SJSA1 (cell line): Measurements from ENCODE around the gene GADL1. TPM values are rescaled to one million over a fixed set of nuclear protein-coding genes. Genes with fewer than 3 reads are reported as not detected.

Experiments
- DNase-seq, 2 experiments: peaks; one replicate each; pipeline ENCODE4 v3.0.0-alpha.2; 2015 to 2020; ENCODE audit warnings: low spot score in 2 of 2, low read depth in 1 of 2
- H3K27ac ChIP-seq: fragments of 250-450 bp; sonication (Bioruptor Pico); 2 replicates; pipeline ENCODE4 v1.5.1; 2020; ENCODE audit warnings: mild to moderate bottlenecking, moderate library complexity
- H3K27me3 ChIP-seq: fragments of 250-450 bp; sonication (Bioruptor Pico); replicated peaks from 2 replicates; pipeline ENCODE4 v1.5.1; 2020; ENCODE audit warnings: mild to moderate bottlenecking, moderate library complexity
- H3K36me3 ChIP-seq: fragments of 250-450 bp; sonication (Bioruptor Pico); 2 replicates; pipeline ENCODE4 v1.5.1; 2020; ENCODE audit warnings: mild to moderate bottlenecking
- H3K4me1 ChIP-seq: fragments of 250-450 bp; sonication (Bioruptor Pico); replicated peaks from 2 replicates; pipeline ENCODE4 v1.6.1; 2021; ENCODE audit warnings: mild to moderate bottlenecking
- H3K4me3 ChIP-seq: fragments of 250-450 bp; sonication (Bioruptor Pico); 2 replicates; pipeline ENCODE4 v1.5.1; 2020; ENCODE audit warnings: mild to moderate bottlenecking
- H3K9me3 ChIP-seq: fragments of 250-450 bp; sonication (Bioruptor Pico); replicated peaks from 2 replicates; pipeline ENCODE4 v1.5.1; 2020; ENCODE audit warnings: mild to moderate bottlenecking
- total RNA-seq: library from RNA; depleted of rRNA; stranded (reverse); fragments of >200 nt; shearing (Covaris generic); gene quantifications from 2 replicates; pipeline ENCODE4 v1.2.3, GENCODE V29; 2014; rRNA removed

The GADL1 gene
- total RNA-seq: 0.13 TPM in 1 of 2 replicates, not detected in the other

GRCh38 chr3:30894521-30895251 lies at the start of gene GADL1:
Gene GADL1, minus strand, starts transcription at chr3:30894661. Its CDS starts 47 bp downstream, at chr3:30894614.
- Histone ChIP-seq H3K27ac (no peak within 1 kb of the TSS), H3K4me1 (peaks cover 5% of the 10 kb centered on the region; the same call in 1 of the 2 replicates), H3K27me3 (peaks cover 23% of the 10 kb centered on the region), H3K4me3 (peak within 1 kb of the TSS; percentile 39), H3K9me3 (no peaks in the 10 kb centered on the region), H3K36me3 (no peaks in the 10 kb centered on the region)
- peak; percentile 11 to 36 for DNase-seq

GRCh38 chr3:30944124-30944523 lies 49.7 kb upstream of the GADL1 start:
- no peak for DNase-seq
- Histone ChIP-seq H3K9me3 (no peaks in the 10 kb centered on the region), H3K4me1 (no peaks in the 10 kb centered on the region), H3K36me3 (no peaks in the 10 kb centered on the region), H3K4me3 (no peak overlapping the region), H3K27me3 (no peaks in the 10 kb centered on the region), H3K27ac (no peak overlapping the region)

GRCh38 chr3:30943206-30943605 lies 48.7 kb upstream of the GADL1 start:
- DNase-seq: no peak
- H3K4me1 ChIP-seq: no peaks in the 10 kb centered on the region
- H3K27ac ChIP-seq: no peak overlapping the region
- H3K9me3 ChIP-seq: no peaks in the 10 kb centered on the region
- H3K36me3 ChIP-seq: no peaks in the 10 kb centered on the region
- H3K27me3 ChIP-seq: no peaks in the 10 kb centered on the region
- no peak overlapping the region for H3K4me3 ChIP-seq

- no peak overlapping the region for H3K27ac ChIP-seq
- H3K9me3 ChIP-seq: no peaks in the 10 kb centered on the region
Measured at GRCh38 chr3:30941342-30941741, 46.9 kb upstream of the GADL1 start.

GRCh38 chr3:30940740-30941139 lies 46.3 kb upstream of the GADL1 start:
- DNase-seq: no peak
- Histone ChIP-seq H3K4me3 (no peak overlapping the region), H3K36me3 (no peaks in the 10 kb centered on the region), H3K9me3 (no peaks in the 10 kb centered on the region), H3K27ac (no peak overlapping the region), H3K27me3 (no peaks in the 10 kb centered on the region), H3K4me1 (no peaks in the 10 kb centered on the region)

More at GRCh38 chr3:30941342-30941741, 46.9 kb upstream of the GADL1 start:
- no peaks in the 10 kb centered on the region for H3K36me3 ChIP-seq
- DNase-seq: no peak
- H3K27me3 ChIP-seq: no peaks in the 10 kb centered on the region
- no peak overlapping the region for H3K4me3 ChIP-seq
- H3K4me1 ChIP-seq: no peaks in the 10 kb centered on the region

- Histone ChIP-seq H3K9me3 (no peaks in the 10 kb centered on the region), H3K4me1 (no peaks in the 10 kb centered on the region), H3K27me3 (no peaks in the 10 kb centered on the region), H3K27ac (no peak overlapping the region), H3K36me3 (no peaks in the 10 kb centered on the region), H3K4me3 (no peak overlapping the region)
- DNase-seq: peak in 1 of 2 experiments; percentile 14
Measured at GRCh38 chr3:30934208-30934550, 39.7 kb upstream of the GADL1 start.

- H3K4me3 ChIP-seq: no peak overlapping the region
- no peaks in the 10 kb centered on the region for H3K36me3 ChIP-seq
- H3K9me3 ChIP-seq: no peaks in the 10 kb centered on the region
- no peaks in the 10 kb centered on the region for H3K27me3 ChIP-seq
- H3K27ac ChIP-seq: no peak overlapping the region
- no peak for DNase-seq
- H3K4me1 ChIP-seq: no peaks in the 10 kb centered on the region
Measured at GRCh38 chr3:30933478-30934207, 39.2 kb upstream of the GADL1 start.

- H3K4me3 ChIP-seq: no peak overlapping the region
- H3K4me1 ChIP-seq: no peaks in the 10 kb centered on the region
- no peaks in the 10 kb centered on the region for H3K9me3 ChIP-seq
- H3K27ac ChIP-seq: no peak overlapping the region
- DNase-seq: no peak
- no peaks in the 10 kb centered on the region for H3K36me3 ChIP-seq
- no peaks in the 10 kb centered on the region for H3K27me3 ChIP-seq
Measured at GRCh38 chr3:30932513-30933098, 38.1 kb upstream of the GADL1 start.

- no peak for DNase-seq
Measured at GRCh38 chr3:30924763-30925162, 30.3 kb upstream of the GADL1 start.

GRCh38 chr3:30919564-30919963 lies 25.1 kb upstream of the GADL1 start:
- Histone ChIP-seq H3K4me1 (no peaks in the 10 kb centered on the region), H3K27me3 (no peaks in the 10 kb centered on the region), H3K9me3 (no peaks in the 10 kb centered on the region), H3K36me3 (no peaks in the 10 kb centered on the region), H3K4me3 (no peak overlapping the region), H3K27ac (no peak overlapping the region)
- DNase-seq: no peak

More at GRCh38 chr3:30924763-30925162, 30.3 kb upstream of the GADL1 start:
- Histone ChIP-seq H3K4me3 (no peak overlapping the region), H3K9me3 (no peaks in the 10 kb centered on the region), H3K27me3 (no peaks in the 10 kb centered on the region), H3K27ac (no peak overlapping the region), H3K4me1 (no peaks in the 10 kb centered on the region), H3K36me3 (no peaks in the 10 kb centered on the region)

GRCh38 chr3:30918761-30919160 lies 24.3 kb upstream of the GADL1 start:
- DNase-seq: no peak
- Histone ChIP-seq H3K9me3 (no peaks in the 10 kb centered on the region), H3K4me1 (no peaks in the 10 kb centered on the region), H3K4me3 (no peak overlapping the region), H3K27ac (no peak overlapping the region), H3K27me3 (no peaks in the 10 kb centered on the region), H3K36me3 (no peaks in the 10 kb centered on the region)

- Histone ChIP-seq H3K4me3 (no peak overlapping the region), H3K36me3 (no peaks in the 10 kb centered on the region), H3K9me3 (no peaks in the 10 kb centered on the region), H3K27ac (no peak overlapping the region), H3K4me1 (no peaks in the 10 kb centered on the region), H3K27me3 (no peaks in the 10 kb centered on the region)
- DNase-seq: no peak
Measured at GRCh38 chr3:30915782-30916181, 21.3 kb upstream of the GADL1 start.

GRCh38 chr3:30914696-30915095 lies 20.2 kb upstream of the GADL1 start:
- Histone ChIP-seq H3K36me3 (no peaks in the 10 kb centered on the region), H3K27ac (no peak overlapping the region)
- DNase-seq: no peak

GRCh38 chr3:30913176-30913575 lies 18.7 kb upstream of the GADL1 start:
- Histone ChIP-seq H3K27ac (no peak overlapping the region), H3K9me3 (no peaks in the 10 kb centered on the region), H3K27me3 (no peaks in the 10 kb centered on the region), H3K4me1 (no peaks in the 10 kb centered on the region), H3K4me3 (no peak overlapping the region), H3K36me3 (no peaks in the 10 kb centered on the region)
- DNase-seq: no peak

More at GRCh38 chr3:30914696-30915095, 20.2 kb upstream of the GADL1 start:
- H3K4me3 ChIP-seq: no peak overlapping the region
- no peaks in the 10 kb centered on the region for H3K27me3 ChIP-seq
- H3K4me1 ChIP-seq: no peaks in the 10 kb centered on the region
- H3K9me3 ChIP-seq: no peaks in the 10 kb centered on the region
